NB4 (cell line): ENCODE data around the gene AP3M1.
"Not testable (repeated sequence)": the region's sequence is repeated elsewhere in the genome, so short reads cannot be mapped to it uniquely, and the experiment has no call there.

ENCODE experiments used
- DNase-seq: peaks from one replicate; pipeline ENCODE4 v3.0.0; 2010; ENCODE audit warnings: low read depth
- H3K4me3 ChIP-seq: one replicate; pipeline ENCODE4 v1.5.1; 2011; ENCODE audit warnings: mild to moderate bottlenecking, low read depth, low read length, moderate library complexity
- MYC ChIP-seq: IDR thresholded peaks from 2 replicates; pipeline ENCODE4 v1.6.1; 2011; ENCODE audit warnings: low read depth, low read length
- POLR2A ChIP-seq: IDR thresholded peaks from 2 replicates; pipeline ENCODE4 v1.6.1; 2011; ENCODE audit warnings: mild to moderate bottlenecking; ENCODE audit not compliant: insufficient read length; ENCODE audit errors: extremely low read depth
- TF ChIP-seq, protein P1 (sequence below): IDR thresholded peaks from 2 replicates; pipeline ENCODE4 v1.6.1; 2011; ENCODE audit warnings: low read depth, low read length
- TF ChIP-seq, protein P2 (sequence below): IDR thresholded peaks from one replicate; pipeline ENCODE4 v1.5.1; 2012; ENCODE audit warnings: low read depth, low read length

AP3M1 gene, protein sequence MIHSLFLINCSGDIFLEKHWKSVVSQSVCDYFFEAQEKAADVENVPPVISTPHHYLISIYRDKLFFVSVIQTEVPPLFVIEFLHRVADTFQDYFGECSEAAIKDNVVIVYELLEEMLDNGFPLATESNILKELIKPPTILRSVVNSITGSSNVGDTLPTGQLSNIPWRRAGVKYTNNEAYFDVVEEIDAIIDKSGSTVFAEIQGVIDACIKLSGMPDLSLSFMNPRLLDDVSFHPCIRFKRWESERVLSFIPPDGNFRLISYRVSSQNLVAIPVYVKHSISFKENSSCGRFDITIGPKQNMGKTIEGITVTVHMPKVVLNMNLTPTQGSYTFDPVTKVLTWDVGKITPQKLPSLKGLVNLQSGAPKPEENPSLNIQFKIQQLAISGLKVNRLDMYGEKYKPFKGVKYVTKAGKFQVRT

DNA sequence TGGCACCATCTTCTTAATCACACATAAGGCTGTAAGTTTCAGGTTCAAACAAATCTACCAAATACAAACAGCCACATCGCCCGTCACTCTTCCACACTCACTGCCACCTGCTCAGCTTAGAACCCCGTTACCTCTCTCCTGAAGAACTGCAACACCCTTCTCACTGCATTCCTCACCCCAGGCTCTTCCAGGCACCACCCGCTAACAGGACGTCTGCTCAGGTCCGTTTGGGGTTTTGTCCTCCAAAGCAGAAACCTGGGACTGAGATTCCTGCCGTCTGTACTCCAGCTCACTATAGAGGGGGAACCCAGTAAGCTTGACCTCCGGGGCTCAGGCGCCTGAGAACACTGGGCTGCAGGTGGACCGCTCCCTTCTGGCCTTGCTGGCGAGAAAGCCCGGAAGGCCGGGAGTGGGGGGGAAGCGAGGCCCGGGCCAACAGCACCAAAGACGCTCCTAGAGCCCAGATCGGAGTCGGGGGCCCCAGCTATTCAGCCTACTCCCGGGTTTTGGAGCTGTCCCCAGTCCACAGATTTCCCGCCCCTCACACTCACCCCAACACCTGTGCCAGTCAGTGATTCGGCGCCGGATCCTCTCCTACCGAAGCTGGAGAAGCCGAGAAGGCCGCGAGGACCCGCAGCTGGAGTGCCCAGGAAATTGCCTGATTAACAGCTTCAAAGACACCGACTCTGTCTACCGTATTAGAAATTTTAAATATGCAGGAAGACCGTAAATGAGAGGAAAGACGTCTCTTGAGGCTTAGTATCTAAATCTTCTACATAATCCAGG, at the start of gene AP3M1:
TSS of gene AP3M1 (minus strand) at position 625 of the 786 bp plus-strand sequence. CDS start 12,449 bp downstream, outside the sequence.
- no peak for DNase-seq
- TF ChIP-seq POLR2A (no peak), MYC (peak; percentile 47)
- TF ChIP-seq, protein P1, sequence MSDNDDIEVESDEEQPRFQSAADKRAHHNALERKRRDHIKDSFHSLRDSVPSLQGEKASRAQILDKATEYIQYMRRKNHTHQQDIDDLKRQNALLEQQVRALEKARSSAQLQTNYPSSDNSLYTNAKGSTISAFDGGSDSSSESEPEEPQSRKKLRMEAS = peak; percentile 15

DNA sequence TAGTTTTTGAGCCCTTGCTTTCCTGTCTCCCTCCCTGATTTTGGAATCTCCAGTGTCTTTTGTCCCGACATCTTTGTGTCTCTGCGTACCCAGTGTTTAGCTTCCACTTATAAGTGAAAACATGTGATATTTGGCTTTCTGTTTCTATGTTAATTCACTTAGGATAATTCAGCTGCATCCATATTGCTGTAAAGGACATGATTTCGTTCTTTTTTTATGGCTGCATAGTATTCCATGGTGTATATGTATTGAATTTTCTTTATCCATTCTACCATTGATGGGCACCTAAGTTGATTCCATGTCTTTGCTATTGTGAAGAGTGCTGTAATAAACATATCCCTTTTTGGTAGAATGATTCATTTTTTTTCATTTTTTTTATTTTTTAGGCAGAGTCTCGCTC, 48.7 kb upstream of the AP3M1 start:
- no peak for DNase-seq
- TF ChIP-seq POLR2A (no peak), MYC (no peak)
- TF ChIP-seq, protein P2, sequence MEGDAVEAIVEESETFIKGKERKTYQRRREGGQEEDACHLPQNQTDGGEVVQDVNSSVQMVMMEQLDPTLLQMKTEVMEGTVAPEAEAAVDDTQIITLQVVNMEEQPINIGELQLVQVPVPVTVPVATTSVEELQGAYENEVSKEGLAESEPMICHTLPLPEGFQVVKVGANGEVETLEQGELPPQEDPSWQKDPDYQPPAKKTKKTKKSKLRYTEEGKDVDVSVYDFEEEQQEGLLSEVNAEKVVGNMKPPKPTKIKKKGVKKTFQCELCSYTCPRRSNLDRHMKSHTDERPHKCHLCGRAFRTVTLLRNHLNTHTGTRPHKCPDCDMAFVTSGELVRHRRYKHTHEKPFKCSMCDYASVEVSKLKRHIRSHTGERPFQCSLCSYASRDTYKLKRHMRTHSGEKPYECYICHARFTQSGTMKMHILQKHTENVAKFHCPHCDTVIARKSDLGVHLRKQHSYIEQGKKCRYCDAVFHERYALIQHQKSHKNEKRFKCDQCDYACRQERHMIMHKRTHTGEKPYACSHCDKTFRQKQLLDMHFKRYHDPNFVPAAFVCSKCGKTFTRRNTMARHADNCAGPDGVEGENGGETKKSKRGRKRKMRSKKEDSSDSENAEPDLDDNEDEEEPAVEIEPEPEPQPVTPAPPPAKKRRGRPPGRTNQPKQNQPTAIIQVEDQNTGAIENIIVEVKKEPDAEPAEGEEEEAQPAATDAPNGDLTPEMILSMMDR = no peak
- TF ChIP-seq, protein P1 = no peak

More for the DNA sequence above, at the start of gene AP3M1:
- H3K4me3 ChIP-seq = peak within 1 kb of the TSS; percentile 97

DNA sequence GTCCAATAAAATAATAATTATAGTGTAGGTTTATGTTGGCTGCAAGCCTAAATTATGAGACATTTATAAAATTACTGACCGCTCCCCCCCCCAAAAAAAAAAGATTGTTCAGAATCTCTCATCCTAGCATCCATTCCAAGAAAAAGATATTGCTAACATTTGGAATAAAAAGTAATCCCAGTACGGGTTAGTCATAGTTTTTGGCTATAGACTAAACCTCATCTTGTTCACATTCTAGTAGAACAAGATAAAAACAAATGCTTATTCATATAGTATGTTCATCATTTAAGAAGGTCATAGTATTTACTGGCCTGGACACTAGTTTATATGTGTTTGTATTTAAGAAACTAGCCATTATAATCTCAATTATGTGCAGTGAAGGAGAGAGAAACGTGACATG, 44.4 kb upstream of the AP3M1 start:
- TF ChIP-seq MYC (no peak), POLR2A (no peak)
- TF ChIP-seq, protein P2 = no peak
- TF ChIP-seq, protein P1 = no peak
- DNase-seq = no peak
- no peak overlapping the region for H3K4me3 ChIP-seq

More for the DNA sequence above, 48.7 kb upstream of the AP3M1 start:
- H3K4me3 ChIP-seq = no peak overlapping the region

DNA sequence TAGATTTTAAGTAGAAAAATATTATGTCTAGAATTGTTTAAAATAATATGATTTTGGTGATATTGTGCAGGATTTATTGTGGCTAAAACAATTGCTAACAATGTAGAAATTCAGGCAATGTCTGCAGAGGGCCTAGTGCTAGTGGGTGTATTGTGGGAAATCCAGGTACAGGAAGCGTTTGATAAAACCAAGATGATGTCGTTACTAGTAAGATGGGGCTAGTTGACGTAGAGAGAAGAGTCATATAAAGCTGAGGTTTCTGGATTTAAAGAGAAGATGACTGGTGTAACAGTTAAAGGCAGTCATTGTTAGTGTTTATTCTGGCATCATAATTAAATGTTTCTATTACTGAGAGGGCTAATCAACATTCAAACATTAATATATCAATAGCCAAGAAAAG, 43.9 kb upstream of the AP3M1 start:
- no peak for DNase-seq
- TF ChIP-seq, protein P1 = no peak
- TF ChIP-seq MYC = no peak
- TF ChIP-seq POLR2A = no peak
- TF ChIP-seq, protein P2 = no peak
- H3K4me3 ChIP-seq = no peak overlapping the region

DNA sequence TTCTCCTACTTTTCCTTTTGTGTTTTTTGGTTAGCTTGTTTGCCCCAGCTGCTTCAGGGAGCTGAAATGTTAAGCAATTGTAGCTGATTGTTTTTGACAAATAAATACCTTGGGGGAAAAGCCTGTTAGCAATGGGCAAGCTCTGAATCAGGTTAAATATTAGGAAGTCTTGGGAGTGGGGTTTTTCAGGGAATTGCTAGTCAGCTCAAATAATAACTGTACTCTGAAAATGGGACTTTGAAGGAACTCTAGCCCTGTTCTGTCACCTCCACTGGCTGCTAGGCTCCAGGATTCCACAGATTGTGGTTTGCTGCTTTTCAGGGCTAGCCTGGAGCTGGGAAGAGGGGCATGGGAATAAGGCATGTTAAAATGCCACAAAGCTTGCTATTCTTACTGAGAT, 39.9 kb upstream of the AP3M1 start:
- H3K4me3 ChIP-seq = peak overlapping the region; percentile 50
- TF ChIP-seq, protein P1 = no peak
- TF ChIP-seq POLR2A (no peak), MYC (no peak)
- TF ChIP-seq, protein P2 = no peak
- DNase-seq = no peak

DNA sequence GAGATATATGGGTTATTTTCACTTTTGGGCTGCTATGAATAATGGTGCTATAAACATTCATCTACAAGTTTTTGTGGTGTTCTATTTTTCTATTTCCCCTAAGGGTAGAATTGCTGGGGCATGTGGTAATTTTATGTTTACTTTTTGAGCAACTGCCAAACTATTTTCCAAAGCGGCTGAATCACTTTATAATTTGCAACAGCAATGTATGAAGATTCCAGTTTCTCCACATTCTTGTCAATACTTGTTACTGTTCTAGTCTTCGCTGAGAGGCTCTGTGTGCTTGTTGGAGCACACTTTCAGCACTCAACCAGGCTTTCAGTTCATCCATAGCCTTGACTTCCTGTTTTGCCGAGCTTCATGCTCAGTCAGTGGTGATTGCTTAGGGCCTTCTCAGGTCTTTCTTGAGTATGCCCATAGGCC, 39.4 kb upstream of the AP3M1 start:
- TF ChIP-seq MYC (peak; percentile 83), POLR2A (peak; percentile 37)
- TF ChIP-seq, protein P2 = no peak
- TF ChIP-seq, protein P1 = peak; percentile 75
- H3K4me3 ChIP-seq = peak overlapping the region; percentile 50
- peak; percentile 88 for DNase-seq

DNA sequence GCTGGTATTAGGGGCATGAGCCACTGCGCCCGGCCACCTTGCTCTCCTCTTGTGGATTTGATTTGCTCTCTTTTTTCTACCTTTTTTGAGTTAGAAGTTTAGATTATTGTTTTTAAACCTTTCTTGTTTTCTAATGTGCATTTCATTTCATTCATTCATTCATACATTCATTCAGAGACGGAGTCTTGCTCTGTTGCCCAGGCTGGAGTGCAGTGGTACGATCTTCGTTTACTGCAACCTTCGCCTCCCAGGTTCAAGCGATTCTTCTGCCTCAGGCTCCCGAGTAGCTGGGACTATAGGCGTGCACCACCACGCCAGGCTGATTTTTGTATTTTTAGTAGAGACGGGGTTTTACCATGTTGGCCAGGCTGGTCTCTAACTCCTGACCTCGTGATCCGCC, 38.0 kb upstream of the AP3M1 start:
- not testable (repeated sequence) for H3K4me3 ChIP-seq, DNase-seq
